Measurements from ENCODE around the gene ARID1B.

DNA sequence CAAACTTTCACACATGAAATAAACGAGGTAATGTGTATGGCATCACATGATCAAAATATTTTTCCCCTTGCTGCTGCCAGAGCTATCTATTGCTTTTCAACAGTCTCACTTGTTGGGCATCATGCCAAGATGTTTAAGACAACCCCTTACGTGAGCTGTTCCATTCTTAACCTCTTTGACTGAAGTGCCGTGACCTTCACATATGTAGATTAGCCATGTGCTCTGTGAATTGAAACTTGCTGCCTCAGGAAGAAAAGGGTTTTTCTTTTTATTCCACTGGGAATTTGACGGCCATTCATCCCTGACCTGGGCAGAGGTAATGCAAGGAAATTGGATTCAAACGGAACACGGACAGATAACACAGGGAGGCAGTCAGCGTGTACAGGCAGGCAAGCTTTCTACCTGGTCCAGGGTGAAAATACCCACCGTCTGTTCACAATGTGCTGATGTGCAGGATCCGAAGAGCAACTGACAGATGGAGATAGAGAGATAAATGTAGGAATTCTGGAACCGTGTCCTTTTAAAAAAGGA, 14.2 kb downstream of the ARID1B start:
- TF ChIP-seq EP300 (IDR thresholded peaks at IDR 0.05): no peak
- TF ChIP-seq, protein P1, sequence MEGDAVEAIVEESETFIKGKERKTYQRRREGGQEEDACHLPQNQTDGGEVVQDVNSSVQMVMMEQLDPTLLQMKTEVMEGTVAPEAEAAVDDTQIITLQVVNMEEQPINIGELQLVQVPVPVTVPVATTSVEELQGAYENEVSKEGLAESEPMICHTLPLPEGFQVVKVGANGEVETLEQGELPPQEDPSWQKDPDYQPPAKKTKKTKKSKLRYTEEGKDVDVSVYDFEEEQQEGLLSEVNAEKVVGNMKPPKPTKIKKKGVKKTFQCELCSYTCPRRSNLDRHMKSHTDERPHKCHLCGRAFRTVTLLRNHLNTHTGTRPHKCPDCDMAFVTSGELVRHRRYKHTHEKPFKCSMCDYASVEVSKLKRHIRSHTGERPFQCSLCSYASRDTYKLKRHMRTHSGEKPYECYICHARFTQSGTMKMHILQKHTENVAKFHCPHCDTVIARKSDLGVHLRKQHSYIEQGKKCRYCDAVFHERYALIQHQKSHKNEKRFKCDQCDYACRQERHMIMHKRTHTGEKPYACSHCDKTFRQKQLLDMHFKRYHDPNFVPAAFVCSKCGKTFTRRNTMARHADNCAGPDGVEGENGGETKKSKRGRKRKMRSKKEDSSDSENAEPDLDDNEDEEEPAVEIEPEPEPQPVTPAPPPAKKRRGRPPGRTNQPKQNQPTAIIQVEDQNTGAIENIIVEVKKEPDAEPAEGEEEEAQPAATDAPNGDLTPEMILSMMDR (IDR thresholded peaks at IDR 0.05): no peak
- no peak for TF ChIP-seq POLR2A (IDR thresholded peaks at IDR 0.05)
- no peak for TF ChIP-seq POLR2AphosphoS5 (IDR thresholded peaks at IDR 0.05)
